Measurements from ENCODE around the gene SLAMF6.

GRCh38 chr1:160451859-160452232, 71.2 kb downstream of the SLAMF6 start:
- TF ChIP-seq POLR2A (IDR thresholded peaks at IDR 0.05) (no peak), CTCF (IDR thresholded peaks at IDR 0.05) (no peak)
